ENCODE measurements around the gene MR1.

- TF ChIP-seq MAX (IDR thresholded peaks at IDR 0.05; ENCODE audit: low read depth, low read length), result no peak
- TF ChIP-seq MYC (IDR thresholded peaks at IDR 0.05; ENCODE audit: low read depth, low read length), result no peak
- TF ChIP-seq CTCF (IDR thresholded peaks at IDR 0.05; ENCODE audit: low read depth, low read length), result no peak
These were observed 66.5 kb downstream of the MR1 start for GRCh38 chr1:181100015-181100905.
